ENCODE results near the gene TTC39C.
A peak's percentile ranks its signal among the peaks of the same experiment; 100 is the strongest.
"Not testable (repeated sequence)": the region's sequence is repeated elsewhere in the genome, so short reads cannot be mapped to it uniquely, and the experiment has no call there.

Gene TTC39C

GRCh38 chr18:24054130-24054529, 39.6 kb downstream of the TTC39C start:
- peak; percentile 67 for DNase-seq (ENCODE audit: low read depth)

- DNase-seq (ENCODE audit: low read depth) = no peak
Observed at GRCh38 chr18:24055009-24055804, 40.7 kb downstream of the TTC39C start.

- DNase-seq (ENCODE audit: low read depth) = peak; percentile 13
Observed at GRCh38 chr18:24055878-24056277, 41.3 kb downstream of the TTC39C start.

GRCh38 chr18:24056506-24056905, 42.0 kb downstream of the TTC39C start:
- no peak for DNase-seq (ENCODE audit: low read depth)

- DNase-seq (ENCODE audit: low read depth) = no peak
Observed at GRCh38 chr18:24057804-24058203, 43.2 kb downstream of the TTC39C start.

GRCh38 chr18:24059385-24059784, 44.8 kb downstream of the TTC39C start:
- not testable (repeated sequence) for DNase-seq (ENCODE audit: low read depth)

- peak; percentile 14 for DNase-seq (ENCODE audit: low read depth)
Observed at GRCh38 chr18:24060644-24061043, 46.1 kb downstream of the TTC39C start.

GRCh38 chr18:24063121-24063731, 48.7 kb downstream of the TTC39C start:
- no peak for DNase-seq (ENCODE audit: low read depth)

- no peak for DNase-seq (ENCODE audit: low read depth)
Observed at GRCh38 chr18:24064391-24065100, 50.0 kb downstream of the TTC39C start.

- no peak for DNase-seq (ENCODE audit: low read depth)
Observed at GRCh38 chr18:24065906-24066305, 51.4 kb downstream of the TTC39C start.

GRCh38 chr18:24068945-24069693, 54.6 kb downstream of the TTC39C start:
- no peak for DNase-seq (ENCODE audit: low read depth)

GRCh38 chr18:24071029-24071428, 56.5 kb downstream of the TTC39C start:
- DNase-seq (ENCODE audit: low read depth) = no peak

- DNase-seq (ENCODE audit: low read depth) = no peak
Observed at GRCh38 chr18:24071779-24072178, 57.2 kb downstream of the TTC39C start.

GRCh38 chr18:24072743-24073142, 58.2 kb downstream of the TTC39C start:
- DNase-seq (ENCODE audit: low read depth) = no peak

GRCh38 chr18:24073791-24074190, 59.2 kb downstream of the TTC39C start:
- no peak for DNase-seq (ENCODE audit: low read depth)

GRCh38 chr18:24074757-24075156, 60.2 kb downstream of the TTC39C start:
- not testable (repeated sequence) for DNase-seq (ENCODE audit: low read depth)

- peak; percentile 92 for DNase-seq (ENCODE audit: low read depth)
Observed at GRCh38 chr18:24075767-24076597, 61.4 kb downstream of the TTC39C start.

GRCh38 chr18:24076950-24077349, 62.4 kb downstream of the TTC39C start:
- DNase-seq (ENCODE audit: low read depth) = no peak

- DNase-seq (ENCODE audit: low read depth) = no peak
Observed at GRCh38 chr18:24078391-24078790, 63.8 kb downstream of the TTC39C start.

- no peak for DNase-seq (ENCODE audit: low read depth)
Observed at GRCh38 chr18:24080861-24081260, 66.3 kb downstream of the TTC39C start.

GRCh38 chr18:24083550-24083949, 69.0 kb downstream of the TTC39C start:
- no peak for DNase-seq (ENCODE audit: low read depth)
